Measurements from ENCODE around the gene CGB5. TPM values are rescaled to one million over a fixed set of nuclear protein-coding genes. Genes with fewer than 3 reads are reported as not detected.
A peak's percentile ranks its signal among the peaks of the same experiment; 100 is the strongest.
"Not testable (repeated sequence)": the region's sequence is repeated elsewhere in the genome, so short reads cannot be mapped to it uniquely, and the experiment has no call there.

The CGB5 gene
- total RNA-seq, 4 donors from 2014 or later = not detected

- Histone ChIP-seq H3K4me3 (peak overlapping the region; percentile 6 to 56 (median 46)), H3K27ac (no peak overlapping the region), H3K27me3 (peaks cover 0 to 46% of the 10 kb centered on the region in 2 donors), H3K36me3 (peaks cover 0 to 38% (median 4%) of the 10 kb centered on the region in 3 donors), H3K4me1 (peaks cover 0 to 26% (median 19%) of the 10 kb centered on the region in 4 donors), H3K9me3 (no peaks in the 10 kb centered on the region)
- no peak for DNase-seq (ENCODE audit: low spot score in 2 of 2)
- WGBS, 2 donors = 2% methylated on average over 25 to 35 of the region's 62 CpGs
- TF ChIP-seq POLR2A (IDR thresholded peaks at IDR 0.05) = no peak
- TF ChIP-seq, protein P1, sequence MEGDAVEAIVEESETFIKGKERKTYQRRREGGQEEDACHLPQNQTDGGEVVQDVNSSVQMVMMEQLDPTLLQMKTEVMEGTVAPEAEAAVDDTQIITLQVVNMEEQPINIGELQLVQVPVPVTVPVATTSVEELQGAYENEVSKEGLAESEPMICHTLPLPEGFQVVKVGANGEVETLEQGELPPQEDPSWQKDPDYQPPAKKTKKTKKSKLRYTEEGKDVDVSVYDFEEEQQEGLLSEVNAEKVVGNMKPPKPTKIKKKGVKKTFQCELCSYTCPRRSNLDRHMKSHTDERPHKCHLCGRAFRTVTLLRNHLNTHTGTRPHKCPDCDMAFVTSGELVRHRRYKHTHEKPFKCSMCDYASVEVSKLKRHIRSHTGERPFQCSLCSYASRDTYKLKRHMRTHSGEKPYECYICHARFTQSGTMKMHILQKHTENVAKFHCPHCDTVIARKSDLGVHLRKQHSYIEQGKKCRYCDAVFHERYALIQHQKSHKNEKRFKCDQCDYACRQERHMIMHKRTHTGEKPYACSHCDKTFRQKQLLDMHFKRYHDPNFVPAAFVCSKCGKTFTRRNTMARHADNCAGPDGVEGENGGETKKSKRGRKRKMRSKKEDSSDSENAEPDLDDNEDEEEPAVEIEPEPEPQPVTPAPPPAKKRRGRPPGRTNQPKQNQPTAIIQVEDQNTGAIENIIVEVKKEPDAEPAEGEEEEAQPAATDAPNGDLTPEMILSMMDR (IDR thresholded peaks at IDR 0.05) = peak; percentile 37 to 63 (median 42)
These were observed 25.8 kb upstream of the CGB5 start for GRCh38 chr19:49017666-49018351.

GRCh38 chr19:49018388-49019241 is 25.0 kb upstream of the CGB5 start:
- Histone ChIP-seq H3K36me3 (peaks cover 0 to 30% (median 4%) of the 10 kb centered on the region in 3 donors), H3K4me3 (peak overlapping the region; percentile 6 to 56 (median 46)), H3K4me1 (peaks cover 0 to 26% (median 19%) of the 10 kb centered on the region in 4 donors), H3K27me3 (peaks cover 0 to 46% of the 10 kb centered on the region in 2 donors)
- DNase-seq (ENCODE audit: low spot score in 2 of 2); H3K9me3 ChIP-seq; H3K27ac ChIP-seq: not testable (repeated sequence)
- WGBS, 2 donors = 1 to 5% methylated on average over 24 to 38 of the region's 50 CpGs

GRCh38 chr19:49019242-49019932 is 24.3 kb upstream of the CGB5 start:
- TF ChIP-seq, protein P1 (IDR thresholded peaks at IDR 0.05) = no peak
- TF ChIP-seq EP300 (IDR thresholded peaks at IDR 0.05) (no peak), POLR2A (IDR thresholded peaks at IDR 0.05) (no peak)
- Histone ChIP-seq H3K4me3 (peak overlapping the region; percentile 2 to 56 (median 46)), H3K4me1 (peaks cover 0 to 26% (median 19%) of the 10 kb centered on the region in 4 donors), H3K36me3 (peaks cover 0 to 23% (median 4%) of the 10 kb centered on the region in 3 donors), H3K9me3 (no peaks in the 10 kb centered on the region), H3K27me3 (peaks cover 0 to 46% of the 10 kb centered on the region in 2 donors), H3K27ac (no peak overlapping the region)
- 13 to 27% methylated on average over 32 to 36 of the region's 41 CpGs for WGBS, 2 donors
- peak in 1 of 2 donors; percentile 25 for DNase-seq (ENCODE audit: low spot score in 2 of 2)

- DNase-seq (ENCODE audit: low spot score in 2 of 2) = no peak
- 76 to 78% methylated on average over 10 to 11 of the region's 11 CpGs for whole genome bisulfite sequencing, 2 donors
- H3K27me3 ChIP-seq = peaks cover 0 to 46% of the 10 kb centered on the region in 2 donors
- TF ChIP-seq, protein P1 (IDR thresholded peaks at IDR 0.05) = no peak
- TF ChIP-seq POLR2A (IDR thresholded peaks at IDR 0.05) (no peak), EP300 (IDR thresholded peaks at IDR 0.05) (no peak)
- H3K4me1 ChIP-seq = peaks cover 0 to 26% (median 19%) of the 10 kb centered on the region in 4 donors
- H3K4me3 ChIP-seq = no peak overlapping the region
- H3K36me3 ChIP-seq = peaks cover 0 to 14% (median 2%) of the 10 kb centered on the region in 3 donors
- no peaks in the 10 kb centered on the region for H3K9me3 ChIP-seq
- no peak overlapping the region for H3K27ac ChIP-seq
These were observed 23.3 kb upstream of the CGB5 start for GRCh38 chr19:49020342-49020741.

Measured in tibial nerve (tissue), 4 donors.